ENCODE data around the gene RNF113B.

RNF113B gene

DNA sequence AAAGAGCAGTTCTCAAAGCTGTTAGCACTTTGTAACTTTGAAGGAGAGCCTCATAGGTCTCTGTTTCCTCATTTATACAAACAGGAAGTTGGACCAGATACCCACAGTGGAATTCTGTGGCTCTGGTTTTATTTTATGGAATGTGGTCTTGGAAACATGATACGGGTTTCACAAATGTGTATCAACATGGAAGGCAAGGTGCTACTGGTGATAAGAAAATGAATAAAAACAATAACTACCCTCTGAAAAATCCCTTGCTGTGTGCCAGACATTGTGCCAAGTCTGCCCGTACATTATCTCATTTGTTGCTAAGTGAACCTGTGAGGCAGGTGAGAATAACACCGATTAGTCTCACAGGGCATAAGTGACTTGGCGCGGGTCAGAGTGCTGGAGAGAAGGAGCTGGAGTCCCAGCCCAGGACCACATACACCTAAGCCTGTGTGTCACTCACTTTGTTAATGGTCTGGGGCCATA is 45.0 kb upstream of the RNF113B start:
- ChIA-PET CTCF (interaction anchor here (2.3 kb wide), 1 partner anchor 19 kb away, joined by 9 read pairs; no protein-coding TSS in a partner anchor), POLR2A (no interaction called here)
- TF ChIP-seq, protein P1, sequence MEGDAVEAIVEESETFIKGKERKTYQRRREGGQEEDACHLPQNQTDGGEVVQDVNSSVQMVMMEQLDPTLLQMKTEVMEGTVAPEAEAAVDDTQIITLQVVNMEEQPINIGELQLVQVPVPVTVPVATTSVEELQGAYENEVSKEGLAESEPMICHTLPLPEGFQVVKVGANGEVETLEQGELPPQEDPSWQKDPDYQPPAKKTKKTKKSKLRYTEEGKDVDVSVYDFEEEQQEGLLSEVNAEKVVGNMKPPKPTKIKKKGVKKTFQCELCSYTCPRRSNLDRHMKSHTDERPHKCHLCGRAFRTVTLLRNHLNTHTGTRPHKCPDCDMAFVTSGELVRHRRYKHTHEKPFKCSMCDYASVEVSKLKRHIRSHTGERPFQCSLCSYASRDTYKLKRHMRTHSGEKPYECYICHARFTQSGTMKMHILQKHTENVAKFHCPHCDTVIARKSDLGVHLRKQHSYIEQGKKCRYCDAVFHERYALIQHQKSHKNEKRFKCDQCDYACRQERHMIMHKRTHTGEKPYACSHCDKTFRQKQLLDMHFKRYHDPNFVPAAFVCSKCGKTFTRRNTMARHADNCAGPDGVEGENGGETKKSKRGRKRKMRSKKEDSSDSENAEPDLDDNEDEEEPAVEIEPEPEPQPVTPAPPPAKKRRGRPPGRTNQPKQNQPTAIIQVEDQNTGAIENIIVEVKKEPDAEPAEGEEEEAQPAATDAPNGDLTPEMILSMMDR (IDR thresholded peaks at IDR 0.05; ENCODE audit: control extremely low read depth, extremely low read depth, low read depth, missing control alignments): no peak
- no peak for DNase-seq (ENCODE audit: extremely low spot score)

DNA sequence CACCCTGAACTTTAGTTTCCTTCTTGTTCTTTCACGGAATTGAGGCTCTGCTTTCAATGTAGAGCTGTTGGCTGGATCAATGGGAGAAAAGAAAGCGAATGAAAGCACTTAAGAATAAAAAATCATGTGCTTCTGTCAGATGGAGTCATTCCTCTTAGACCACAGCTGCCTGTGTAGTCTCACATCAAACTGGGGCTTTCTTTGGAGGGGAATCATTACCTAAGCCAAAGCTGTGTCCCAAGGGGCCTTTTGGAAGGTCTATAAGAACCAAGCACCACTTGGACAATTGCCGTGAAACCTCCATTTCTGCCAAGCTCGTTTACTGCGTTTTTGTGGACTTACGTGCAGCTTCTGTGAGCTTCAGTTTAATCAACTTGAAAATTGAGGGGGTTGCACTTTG is 44.2 kb upstream of the RNF113B start:
- POLR2A ChIA-PET: no interaction called here
- no peak for DNase-seq (ENCODE audit: extremely low spot score)
- CTCF ChIA-PET: interaction anchor here (1.2 to 2.3 kb wide), 2 partner anchors 20 to 365 kb away, joined by 4 to 9 read pairs; no protein-coding TSS in a partner anchor
- TF ChIP-seq, protein P1 (IDR thresholded peaks at IDR 0.05; ENCODE audit: control extremely low read depth, extremely low read depth, low read depth, missing control alignments): no peak

DNA sequence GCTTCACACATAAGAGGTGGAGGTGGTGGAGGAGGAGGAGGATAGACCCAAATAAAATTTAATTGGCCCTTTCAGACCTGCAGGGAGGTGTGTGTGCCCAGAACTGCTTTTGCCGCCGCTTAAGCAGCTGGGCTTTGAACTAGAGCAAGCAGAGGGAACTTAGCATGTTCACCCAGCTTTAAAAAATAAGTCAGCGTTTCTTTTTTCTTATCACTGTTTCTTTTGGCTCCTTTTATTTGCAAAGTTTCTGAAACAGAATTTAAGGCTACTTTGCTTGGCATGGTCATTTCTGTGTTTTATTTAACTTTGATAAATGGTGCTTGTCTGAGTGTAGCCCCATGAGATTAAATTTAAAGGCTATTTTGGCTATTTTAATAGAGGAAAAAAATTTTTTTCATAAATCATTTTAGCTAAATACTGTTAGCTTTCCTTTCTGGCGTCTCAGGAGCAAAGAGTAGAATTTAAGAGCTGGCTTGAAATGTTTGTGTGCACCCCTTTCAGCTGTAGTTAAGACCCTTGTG is 43.3 kb upstream of the RNF113B start:
- POLR2A ChIA-PET: no interaction called here
- CTCF ChIA-PET: interaction anchor here (1.2 to 2.3 kb wide), 2 partner anchors 21 to 364 kb away, joined by 4 to 9 read pairs; no protein-coding TSS in a partner anchor
- DNase-seq (ENCODE audit: extremely low spot score): no peak
- TF ChIP-seq, protein P1 (IDR thresholded peaks at IDR 0.05; ENCODE audit: control extremely low read depth, extremely low read depth, low read depth, missing control alignments): no peak

DNA sequence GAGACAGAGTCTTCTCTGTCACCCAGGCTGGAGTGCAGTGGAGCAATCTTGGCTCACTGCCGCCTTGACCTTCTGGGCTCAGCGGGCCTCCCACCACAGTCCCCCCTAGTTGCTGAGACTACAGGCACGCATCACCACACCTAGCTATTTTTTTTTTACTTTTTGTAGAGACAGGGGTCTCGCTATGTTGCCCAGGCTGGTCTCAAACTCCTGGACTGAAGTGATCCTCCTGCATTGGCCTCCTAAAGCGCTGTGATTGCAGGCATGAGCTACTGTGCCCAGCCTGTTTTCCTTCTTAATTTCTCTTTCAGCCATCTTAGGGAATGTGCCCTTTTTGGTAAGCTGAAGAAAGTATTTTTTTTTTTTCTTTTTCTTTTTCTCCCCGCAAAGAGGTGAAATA is 42.6 kb upstream of the RNF113B start:
- CTCF ChIA-PET: interaction anchor here (1.1 to 2.3 kb wide), 3 partner anchors 22 to 609 kb away, joined by 3 to 9 read pairs (median 4); no protein-coding TSS in a partner anchor
- TF ChIP-seq, protein P1 (IDR thresholded peaks at IDR 0.05; ENCODE audit: control extremely low read depth, extremely low read depth, low read depth, missing control alignments): no peak
- POLR2A ChIA-PET: no interaction called here
- no peak for DNase-seq (ENCODE audit: extremely low spot score)

GRCh38 chr13:98217597-98217996 is 40.5 kb upstream of the RNF113B start:
- ChIA-PET POLR2A (no interaction called here), CTCF (interaction anchor here (1.3 to 1.7 kb wide), 2 partner anchors 11 to 436 kb away, joined by 3 to 4 read pairs; no protein-coding TSS in a partner anchor)
- DNase-seq (ENCODE audit: extremely low spot score): no peak
- TF ChIP-seq, protein P1 (IDR thresholded peaks at IDR 0.05; ENCODE audit: control extremely low read depth, extremely low read depth, low read depth, missing control alignments): no peak

DNA sequence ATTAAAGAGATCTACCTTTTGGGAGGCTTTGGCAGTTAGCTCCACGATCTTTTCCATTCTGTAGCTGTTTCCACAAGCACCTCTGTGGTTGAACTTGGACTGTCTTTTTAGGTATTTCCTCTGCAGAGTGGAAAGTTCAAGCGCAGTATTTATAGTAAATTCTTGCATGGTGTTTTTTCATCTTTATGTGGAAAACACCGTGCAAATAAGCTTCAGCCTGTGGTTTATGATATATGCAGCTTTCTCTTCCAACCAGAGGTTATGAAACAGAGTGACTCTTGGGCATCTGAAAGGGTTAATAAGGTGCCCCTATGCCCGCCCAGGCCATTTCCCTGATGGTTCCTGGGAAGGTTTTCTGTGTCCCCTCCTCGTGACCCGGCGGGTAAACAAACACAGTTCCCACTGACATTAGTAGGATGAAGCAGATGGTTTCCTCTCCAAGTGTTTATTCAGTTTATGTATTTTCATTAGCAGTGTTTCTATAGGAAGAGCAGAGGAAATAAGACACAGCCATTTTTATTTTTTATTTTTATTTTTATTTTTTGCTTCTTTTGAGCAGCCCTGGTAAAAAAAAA is 39.7 kb upstream of the RNF113B start:
- CTCF ChIA-PET: interaction anchor here (1.1 to 3.0 kb wide), 3 partner anchors 9 to 437 kb away, joined by 3 to 9 read pairs (median 3); no protein-coding TSS in a partner anchor
- DNase-seq (ENCODE audit: extremely low spot score): no peak
- POLR2A ChIA-PET: no interaction called here
- TF ChIP-seq, protein P1 (IDR thresholded peaks at IDR 0.05; ENCODE audit: control extremely low read depth, extremely low read depth, low read depth, missing control alignments): no peak
